Gastrocnemius medialis (tissue), 4 donors: ENCODE measurements around the gene EPHB2.

Experiments
- CTCF ChIP-seq, 5 experiments: fragments of 450-650 bp in 3 of 5; fragments of 200-600 bp in 2 of 5; sonication (generic) in 2 of 5; IDR thresholded peaks in 4 of 5; conservative IDR thresholded peaks in 1 of 5; 1 replicate in 4 of 5; 2 replicates in 1 of 5; pipeline ENCODE4 v1.5.1; 2016 to 2019; ENCODE audit warnings: antibody characterized with exemption in 5 of 5, mild to moderate bottlenecking in 3 of 5, moderate library complexity in 3 of 5
- POLR2A ChIP-seq, 2 donors: fragments of 450-650 bp; IDR thresholded peaks; one replicate each; pipeline ENCODE4 v1.6.1; 2017; ENCODE audit warnings: antibody characterized with exemption in 2 of 2, mild to moderate bottlenecking in 2 of 2, moderate library complexity in 2 of 2

GRCh38 chr1:22731924-22732720 lies 21.5 kb downstream of the EPHB2 start:
- TF ChIP-seq POLR2A (IDR thresholded peaks at IDR 0.05): no peak
- no peak for TF ChIP-seq CTCF (IDR thresholded peaks at IDR 0.05 in 4 of 5, conservative IDR thresholded peaks at IDR 0.05 in 1 of 5)
